Measurements from ENCODE around the gene PARD3. TPM values are rescaled to one million over a fixed set of nuclear protein-coding genes. Genes with fewer than 3 reads are reported as not detected.

PARD3 gene
- polyA plus RNA-seq, 4 donors = 64.9 to 85.2 (median 73.4) TPM

- no peak for DNase-seq (ENCODE audit: low read depth in 4 of 4, low spot score in 2 of 4)
Measured at GRCh38 chr10:34252111-34252510, 563.0 kb downstream of the PARD3 start.

GRCh38 chr10:34251177-34251576, 563.9 kb downstream of the PARD3 start:
- no peak for DNase-seq (ENCODE audit: low read depth in 4 of 4, low spot score in 2 of 4)

- DNase-seq (ENCODE audit: low read depth in 4 of 4, low spot score in 2 of 4) = no peak
Measured at GRCh38 chr10:34250722-34251121, 564.4 kb downstream of the PARD3 start.

- DNase-seq (ENCODE audit: low read depth in 4 of 4, low spot score in 2 of 4) = no peak
Measured at GRCh38 chr10:34249634-34250033, 565.5 kb downstream of the PARD3 start.

- no peak for DNase-seq (ENCODE audit: low read depth in 4 of 4, low spot score in 2 of 4)
Measured at GRCh38 chr10:34247560-34247959, 567.5 kb downstream of the PARD3 start.

- DNase-seq (ENCODE audit: low read depth in 4 of 4, low spot score in 2 of 4) = no peak
Measured at GRCh38 chr10:34244756-34245484, 570.2 kb downstream of the PARD3 start.

- no peak for DNase-seq (ENCODE audit: low read depth in 4 of 4, low spot score in 2 of 4)
Measured at GRCh38 chr10:34241226-34242000, 573.7 kb downstream of the PARD3 start.

GRCh38 chr10:34240039-34240438, 575.1 kb downstream of the PARD3 start:
- no peak for DNase-seq (ENCODE audit: low read depth in 4 of 4, low spot score in 2 of 4)

- DNase-seq (ENCODE audit: low read depth in 4 of 4, low spot score in 2 of 4) = no peak
Measured at GRCh38 chr10:34237898-34238455, 577.1 kb downstream of the PARD3 start.

GRCh38 chr10:34236931-34237330, 578.2 kb downstream of the PARD3 start:
- DNase-seq (ENCODE audit: low read depth in 4 of 4, low spot score in 2 of 4) = no peak

- no peak for DNase-seq (ENCODE audit: low read depth in 4 of 4, low spot score in 2 of 4)
Measured at GRCh38 chr10:34235164-34235832, 579.8 kb downstream of the PARD3 start.

GRCh38 chr10:34232481-34232880, 582.6 kb downstream of the PARD3 start:
- DNase-seq (ENCODE audit: low read depth in 4 of 4, low spot score in 2 of 4) = no peak

GRCh38 chr10:34231441-34232180, 583.5 kb downstream of the PARD3 start:
- DNase-seq (ENCODE audit: low read depth in 4 of 4, low spot score in 2 of 4) = no peak

- DNase-seq (ENCODE audit: low read depth in 4 of 4, low spot score in 2 of 4) = no peak
Measured at GRCh38 chr10:34229917-34230316, 585.2 kb downstream of the PARD3 start.

- no peak for DNase-seq (ENCODE audit: low read depth in 4 of 4, low spot score in 2 of 4)
Measured at GRCh38 chr10:34228066-34228465, 587.0 kb downstream of the PARD3 start.

- DNase-seq (ENCODE audit: low read depth in 4 of 4, low spot score in 2 of 4) = no peak
Measured at GRCh38 chr10:34224639-34225038, 590.5 kb downstream of the PARD3 start.

GRCh38 chr10:34223658-34224057, 591.4 kb downstream of the PARD3 start:
- no peak for DNase-seq (ENCODE audit: low read depth in 4 of 4, low spot score in 2 of 4)

GRCh38 chr10:34222359-34222758, 592.7 kb downstream of the PARD3 start:
- DNase-seq (ENCODE audit: low read depth in 4 of 4, low spot score in 2 of 4) = no peak

GRCh38 chr10:34219753-34220548, 595.1 kb downstream of the PARD3 start:
- no peak for DNase-seq (ENCODE audit: low read depth in 4 of 4, low spot score in 2 of 4)

GRCh38 chr10:34217524-34217923, 597.6 kb downstream of the PARD3 start:
- DNase-seq (ENCODE audit: low read depth in 4 of 4, low spot score in 2 of 4) = no peak
